Renal cortical epithelial cell (primary cell): Measurements from ENCODE around the gene CDK6. TPM values are rescaled to one million over a fixed set of nuclear protein-coding genes. Genes with fewer than 3 reads are reported as not detected.

Source experiments
- DNase-seq: peaks from one replicate; pipeline ENCODE4 v3.0.0-alpha.2; 2011; ENCODE audit warnings: low read depth
- total RNA-seq: library from RNA; depleted of rRNA; stranded (reverse); fragments of >200 nt; gene quantifications from 2 replicates; pipeline ENCODE4 v1.2.3, GENCODE V29; 2014

Gene CDK6
- total RNA-seq, 1 donor from 2014 or later: 138 TPM

- DNase-seq: peak; percentile 72
Observed at GRCh38 chr7:92793656-92794205, 42.6 kb downstream of the CDK6 start.

- peak; percentile 43 for DNase-seq
Observed at GRCh38 chr7:92790992-92791391, 45.4 kb downstream of the CDK6 start.

GRCh38 chr7:92788559-92789183, 47.7 kb downstream of the CDK6 start:
- peak; percentile 41 for DNase-seq

- peak; percentile 65 for DNase-seq
Observed at GRCh38 chr7:92785923-92786322, 50.5 kb downstream of the CDK6 start.

- no peak for DNase-seq
Observed at GRCh38 chr7:92784935-92785334, 51.4 kb downstream of the CDK6 start.

GRCh38 chr7:92783260-92784201, 52.8 kb downstream of the CDK6 start:
- DNase-seq: no peak

GRCh38 chr7:92782855-92783254, 53.5 kb downstream of the CDK6 start:
- DNase-seq: no peak

GRCh38 chr7:92782236-92782635, 54.1 kb downstream of the CDK6 start:
- DNase-seq: no peak

- DNase-seq: no peak
Observed at GRCh38 chr7:92781117-92781720, 55.2 kb downstream of the CDK6 start.

GRCh38 chr7:92778972-92779371, 57.4 kb downstream of the CDK6 start:
- DNase-seq: peak; percentile 86

- no peak for DNase-seq
Observed at GRCh38 chr7:92777993-92778392, 58.4 kb downstream of the CDK6 start.

GRCh38 chr7:92773808-92774207, 62.6 kb downstream of the CDK6 start:
- DNase-seq: no peak

GRCh38 chr7:92769844-92770243, 66.5 kb downstream of the CDK6 start:
- DNase-seq: no peak

GRCh38 chr7:92769394-92769699, 67.0 kb downstream of the CDK6 start:
- no peak for DNase-seq

GRCh38 chr7:92768501-92769393, 67.6 kb downstream of the CDK6 start:
- DNase-seq: peak; percentile 26

- DNase-seq: peak; percentile 40
Observed at GRCh38 chr7:92767437-92767836, 68.9 kb downstream of the CDK6 start.

GRCh38 chr7:92766461-92767003, 69.8 kb downstream of the CDK6 start:
- DNase-seq: peak; percentile 86

GRCh38 chr7:92765725-92766124, 70.6 kb downstream of the CDK6 start:
- DNase-seq: peak; percentile 86

GRCh38 chr7:92763636-92764423, 72.5 kb downstream of the CDK6 start:
- DNase-seq: peak; percentile 94

GRCh38 chr7:92762851-92763250, 73.5 kb downstream of the CDK6 start:
- no peak for DNase-seq
